DMS 273 (cell line): Measurements from ENCODE around the gene PDLIM5.
A peak's percentile ranks its signal among the peaks of the same experiment; 100 is the strongest.
"Not testable (repeated sequence)": the region's sequence is repeated elsewhere in the genome, so short reads cannot be mapped to it uniquely, and the experiment has no call there.

Source experiments
- DNase-seq: peaks from one replicate; lab custom pipeline; 2025; ENCODE audit not compliant: unreplicated experiment; lab: John Stamatoyannopoulos, UW

The PDLIM5 gene

GRCh38 chr4:94459462-94460161 lies 7.9 kb downstream of the PDLIM5 start:
- DNase-seq, result no peak

GRCh38 chr4:94461506-94461905 lies 9.8 kb downstream of the PDLIM5 start:
- no peak for DNase-seq

- no peak for DNase-seq
Observed at GRCh38 chr4:94462572-94462971, 10.8 kb downstream of the PDLIM5 start.

- DNase-seq, result no peak
Observed at GRCh38 chr4:94463771-94464170, 12.0 kb downstream of the PDLIM5 start.

- DNase-seq, result no peak
Observed at GRCh38 chr4:94466371-94466770, 14.6 kb downstream of the PDLIM5 start.

- DNase-seq, result no peak
Observed at GRCh38 chr4:94466923-94467322, 15.2 kb downstream of the PDLIM5 start.

GRCh38 chr4:94468093-94468769 lies 16.5 kb downstream of the PDLIM5 start:
- DNase-seq, result peak; percentile 63

GRCh38 chr4:94469221-94469784 lies 17.6 kb downstream of the PDLIM5 start:
- no peak for DNase-seq

- DNase-seq, result no peak
Observed at GRCh38 chr4:94470132-94470531, 18.4 kb downstream of the PDLIM5 start.

- not testable (repeated sequence) for DNase-seq
Observed at GRCh38 chr4:94470782-94471181, 19.0 kb downstream of the PDLIM5 start.

- DNase-seq, result peak; percentile 58
Observed at GRCh38 chr4:94472056-94472826, 20.5 kb downstream of the PDLIM5 start.

- DNase-seq, result no peak
Observed at GRCh38 chr4:94475050-94475449, 23.3 kb downstream of the PDLIM5 start.

GRCh38 chr4:94475794-94476193 lies 24.1 kb downstream of the PDLIM5 start:
- no peak for DNase-seq

GRCh38 chr4:94477227-94477626 lies 25.5 kb downstream of the PDLIM5 start:
- DNase-seq, result no peak

GRCh38 chr4:94478805-94479204 lies 27.1 kb downstream of the PDLIM5 start:
- not testable (repeated sequence) for DNase-seq

- no peak for DNase-seq
Observed at GRCh38 chr4:94479358-94480141, 27.8 kb downstream of the PDLIM5 start.

GRCh38 chr4:94480362-94480951 lies 28.7 kb downstream of the PDLIM5 start:
- no peak for DNase-seq

GRCh38 chr4:94483895-94484294 lies 32.2 kb downstream of the PDLIM5 start:
- DNase-seq, result no peak

GRCh38 chr4:94484818-94485217 lies 33.1 kb downstream of the PDLIM5 start:
- DNase-seq, result no peak

GRCh38 chr4:94486372-94486801 lies 34.6 kb downstream of the PDLIM5 start:
- DNase-seq, result peak; percentile 5
